ENCODE results near the gene PLA2G6. TPM values are rescaled to one million over a fixed set of nuclear protein-coding genes. Genes with fewer than 3 reads are reported as not detected.

Gene PLA2G6
- total and polyA plus RNA-seq, 2 of the 13 experiments (the other 11 are each of a cell fraction or from before 2014, with no cell fraction given): 4.8 to 11.5 TPM

- ChIA-PET POLR2A (no interaction called here), CTCF (ENCODE audit: low intra/inter-chr PET ratio, low total read pairs) (interaction anchor here (0.7 kb wide), 1 partner anchor 129 kb away, joined by 3 read pairs; no protein-coding TSS in a partner anchor)
- Histone ChIP-seq H3K4me1 (ENCODE audit: insufficient read depth, low read length) (peaks cover 26% of the 10 kb centered on the region), H3K27ac (ENCODE audit: extremely low read length, insufficient read depth, low read length) (no peak overlapping the region), H3K4me3 (replicated peaks in 1 of 3; ENCODE audit: insufficient read depth in 1 of 3, low read depth in 2 of 3, low read length in 3 of 3) (no peak overlapping the region), H3K79me2 (ENCODE audit: insufficient read depth, low read length) (no peaks in the 10 kb centered on the region), H3K9me3 (ENCODE audit: low read length) (no peaks in the 10 kb centered on the region), H3K4me2 (ENCODE audit: low read depth, low read length) (no peak overlapping the region), H2AFZ (ENCODE audit: low read length) (no peak overlapping the region), H3K27me3 (ENCODE audit: control insufficient read depth in 1 of 2, insufficient read depth in 2 of 2, low read length in 2 of 2) (no peaks in the 10 kb centered on the region), H3K9ac (ENCODE audit: insufficient read depth, low read depth, low read length) (no peak overlapping the region), H3K36me3 (replicated peaks in 1 of 2; ENCODE audit: control insufficient read depth in 1 of 2, insufficient read depth in 2 of 2, low read length in 2 of 2) (peaks cover 15 to 44% of the 10 kb centered on the region in 2 experiments; a peak in 4 of 5 replicates), H4K20me1 (ENCODE audit: insufficient read depth, low read length) (no peaks in the 10 kb centered on the region)
- FAIRE-seq (no peak), ATAC-seq (no peak), DNase-seq (ENCODE audit: low spot score) (peak; percentile 20)
- TF ChIP-seq STAG1 (CRISPR knock-in tag; IDR thresholded peaks at IDR 0.05) (peak; percentile 63), ZBTB26 (CRISPR knock-in tag; IDR thresholded peaks at IDR 0.05; ENCODE audit: borderline replicate concordance) (peak; percentile 64; the same call in 1 of the 2 replicates), RAD21 (CRISPR knock-in tag; IDR thresholded peaks at IDR 0.05) (0 out of 2 replicates have a peak, but pooled peaks have one; percentile 14), PATZ1 (CRISPR knock-in tag; IDR thresholded peaks at IDR 0.05) (no peak), ZBTB38 (CRISPR knock-in tag; IDR thresholded peaks at IDR 0.05) (0 out of 2 replicates have a peak, but pooled peaks have one; percentile 38), SMC3 (IDR thresholded peaks at IDR 0.05; ENCODE audit: low read length) (peak; percentile 30; the same call in 1 of the 2 replicates), CTCF (CRISPR knock-in tag; IDR thresholded peaks at IDR 0.05) (peak; percentile 49), MEF2D (CRISPR knock-in tag; IDR thresholded peaks at IDR 0.05) (no peak), ZNF160 (CRISPR knock-in tag; IDR thresholded peaks at IDR 0.05) (no peak), ESRRA (CRISPR knock-in tag; IDR thresholded peaks at IDR 0.05; ENCODE audit: low read depth) (no peak)
- 97% methylated on average over 11 of the region's 15 CpGs for WGBS (ENCODE audit: low lambda C conversion rate)
- in situ Hi-C loops (cut with HindIII; ENCODE audit: extremely low pct_ligation_motif_present, low pct_unique_long_range_greater_than_20kb) (no loop called here), intact Hi-C loops (cut with micrococcal nuclease; ENCODE audit: unreplicated experiment) (no loop called here)
- BruUV-seq (replicated peaks): no TSS peak
Measured at GRCh38 chr22:38230108-38230825, 48.6 kb upstream of the PLA2G6 start.
